Subcutaneous adipose tissue (tissue), 4 donors: ENCODE data around the gene A1BG. TPM values are rescaled to one million over a fixed set of nuclear protein-coding genes. Genes with fewer than 3 reads are reported as not detected.

Source experiments
- total RNA-seq, 4 donors: library from RNA; depleted of rRNA; stranded (reverse); fragments of >200 nt; gene quantifications; one replicate each; pipeline ENCODE4 v1.1.0, GENCODE V29; 2016
- TF ChIP-seq, protein P1 (sequence below): fragments of 450-650 bp; IDR thresholded peaks from one replicate; pipeline ENCODE4 v1.5.1; 2016; ENCODE audit warnings: low read depth, mild to moderate bottlenecking, control low read depth, antibody characterized with exemption, moderate library complexity

Gene A1BG
- total RNA-seq, 4 donors from 2014 or later, result 6.8 to 60.5 (median 11.8) TPM

GRCh38 chr19:58398087-58398486 lies 44.8 kb upstream of the A1BG start:
- TF ChIP-seq, protein P1, sequence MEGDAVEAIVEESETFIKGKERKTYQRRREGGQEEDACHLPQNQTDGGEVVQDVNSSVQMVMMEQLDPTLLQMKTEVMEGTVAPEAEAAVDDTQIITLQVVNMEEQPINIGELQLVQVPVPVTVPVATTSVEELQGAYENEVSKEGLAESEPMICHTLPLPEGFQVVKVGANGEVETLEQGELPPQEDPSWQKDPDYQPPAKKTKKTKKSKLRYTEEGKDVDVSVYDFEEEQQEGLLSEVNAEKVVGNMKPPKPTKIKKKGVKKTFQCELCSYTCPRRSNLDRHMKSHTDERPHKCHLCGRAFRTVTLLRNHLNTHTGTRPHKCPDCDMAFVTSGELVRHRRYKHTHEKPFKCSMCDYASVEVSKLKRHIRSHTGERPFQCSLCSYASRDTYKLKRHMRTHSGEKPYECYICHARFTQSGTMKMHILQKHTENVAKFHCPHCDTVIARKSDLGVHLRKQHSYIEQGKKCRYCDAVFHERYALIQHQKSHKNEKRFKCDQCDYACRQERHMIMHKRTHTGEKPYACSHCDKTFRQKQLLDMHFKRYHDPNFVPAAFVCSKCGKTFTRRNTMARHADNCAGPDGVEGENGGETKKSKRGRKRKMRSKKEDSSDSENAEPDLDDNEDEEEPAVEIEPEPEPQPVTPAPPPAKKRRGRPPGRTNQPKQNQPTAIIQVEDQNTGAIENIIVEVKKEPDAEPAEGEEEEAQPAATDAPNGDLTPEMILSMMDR, result no peak

DNA sequence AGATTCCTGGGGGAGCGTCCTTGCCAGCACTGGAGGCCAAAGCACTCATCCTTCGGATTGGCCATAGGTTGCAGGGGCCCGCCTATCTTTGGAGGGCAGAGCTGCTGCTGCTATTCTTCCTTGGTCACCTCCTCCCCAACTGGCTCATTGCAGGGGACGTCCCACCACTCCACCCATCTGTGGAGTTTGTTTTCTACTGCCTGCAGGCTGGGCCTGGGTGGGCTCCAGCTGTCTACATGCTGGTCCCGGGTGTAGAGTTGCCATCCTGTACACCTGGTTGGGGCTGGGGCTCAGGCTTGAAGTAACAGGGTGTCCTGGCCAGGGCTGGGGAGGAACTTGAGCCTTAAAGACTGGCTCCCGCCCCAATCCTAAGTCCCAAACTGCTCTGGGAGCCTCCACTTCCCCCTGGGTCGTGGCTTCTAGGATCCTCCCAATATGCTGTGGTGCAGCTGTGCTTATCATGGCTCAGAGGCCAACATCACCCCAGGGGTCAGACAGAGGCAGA lies 44.3 kb upstream of the A1BG start:
- TF ChIP-seq, protein P1, result no peak

DNA sequence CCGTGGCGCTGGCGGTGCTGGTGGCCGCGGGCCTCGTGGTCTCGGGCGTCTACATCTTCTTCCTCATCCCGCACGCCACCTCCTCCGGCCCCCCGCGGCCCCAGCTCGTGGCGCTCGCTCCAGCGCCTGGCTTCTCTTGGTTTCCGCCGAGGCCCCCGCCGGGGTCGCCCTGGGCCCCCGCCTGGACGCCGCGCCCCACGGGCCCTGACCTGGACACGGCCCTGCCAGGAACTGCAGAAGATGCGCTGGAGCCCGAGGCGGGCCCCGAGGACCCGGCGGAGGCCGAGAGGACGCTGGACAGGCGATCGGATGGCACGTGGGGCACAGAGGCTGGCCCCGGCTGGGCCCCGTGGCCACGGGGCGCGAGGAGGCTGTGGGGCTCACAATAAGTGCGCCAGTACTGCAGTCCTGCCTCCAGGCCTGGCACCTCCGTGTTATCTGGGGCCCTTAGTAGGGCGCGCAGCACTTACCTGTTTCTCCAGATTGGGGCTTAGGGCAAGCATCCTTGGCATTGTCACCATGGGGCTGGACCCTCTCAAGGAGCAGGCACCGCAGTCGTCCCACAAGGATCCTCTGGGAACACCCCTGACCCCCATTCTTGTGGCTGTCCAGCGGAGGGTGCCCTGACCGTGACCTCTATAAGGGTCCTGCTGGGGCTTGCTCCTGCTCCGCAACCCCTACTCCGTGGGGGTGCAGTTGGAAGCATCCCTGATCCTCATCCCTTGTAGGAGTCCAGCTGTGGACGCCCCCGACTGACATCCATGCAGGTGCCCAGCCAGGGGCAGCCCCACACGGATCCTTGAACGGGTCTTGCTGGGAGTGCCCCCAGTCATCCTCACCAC lies 43.6 kb upstream of the A1BG start:
- TF ChIP-seq, protein P1, result no peak

DNA sequence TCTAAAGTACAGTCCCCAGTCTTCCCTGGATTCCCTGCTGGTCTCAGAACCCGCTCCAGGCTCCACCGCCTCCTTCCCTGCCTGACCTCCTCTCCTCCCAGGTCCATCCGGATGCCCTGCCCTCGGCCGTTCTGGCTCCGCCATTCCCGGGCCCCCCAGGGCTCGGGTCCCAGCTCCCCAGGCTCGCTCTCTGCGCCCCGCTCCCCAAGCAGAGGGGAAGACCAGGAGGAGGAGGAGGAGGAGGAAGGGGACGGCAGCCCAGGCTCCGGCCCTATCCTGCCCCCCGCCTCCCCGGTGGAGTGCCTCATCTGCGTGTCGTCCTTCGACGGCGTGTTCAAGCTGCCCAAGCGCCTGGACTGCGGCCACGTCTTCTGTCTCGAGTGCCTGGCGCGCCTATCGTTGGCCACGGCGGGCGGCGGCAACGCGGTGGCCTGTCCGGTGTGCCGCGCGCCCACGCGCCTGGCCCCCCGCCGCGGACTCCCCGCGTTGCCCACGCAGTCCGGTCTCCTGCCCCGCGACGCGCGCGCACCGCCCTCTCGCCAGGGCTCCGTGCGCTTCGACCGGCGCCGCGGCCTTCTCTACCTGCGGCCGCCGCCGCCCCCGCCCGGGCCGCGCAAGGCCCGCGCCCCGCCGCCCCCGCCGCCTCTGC lies 42.8 kb upstream of the A1BG start:
- TF ChIP-seq, protein P1, result no peak

DNA sequence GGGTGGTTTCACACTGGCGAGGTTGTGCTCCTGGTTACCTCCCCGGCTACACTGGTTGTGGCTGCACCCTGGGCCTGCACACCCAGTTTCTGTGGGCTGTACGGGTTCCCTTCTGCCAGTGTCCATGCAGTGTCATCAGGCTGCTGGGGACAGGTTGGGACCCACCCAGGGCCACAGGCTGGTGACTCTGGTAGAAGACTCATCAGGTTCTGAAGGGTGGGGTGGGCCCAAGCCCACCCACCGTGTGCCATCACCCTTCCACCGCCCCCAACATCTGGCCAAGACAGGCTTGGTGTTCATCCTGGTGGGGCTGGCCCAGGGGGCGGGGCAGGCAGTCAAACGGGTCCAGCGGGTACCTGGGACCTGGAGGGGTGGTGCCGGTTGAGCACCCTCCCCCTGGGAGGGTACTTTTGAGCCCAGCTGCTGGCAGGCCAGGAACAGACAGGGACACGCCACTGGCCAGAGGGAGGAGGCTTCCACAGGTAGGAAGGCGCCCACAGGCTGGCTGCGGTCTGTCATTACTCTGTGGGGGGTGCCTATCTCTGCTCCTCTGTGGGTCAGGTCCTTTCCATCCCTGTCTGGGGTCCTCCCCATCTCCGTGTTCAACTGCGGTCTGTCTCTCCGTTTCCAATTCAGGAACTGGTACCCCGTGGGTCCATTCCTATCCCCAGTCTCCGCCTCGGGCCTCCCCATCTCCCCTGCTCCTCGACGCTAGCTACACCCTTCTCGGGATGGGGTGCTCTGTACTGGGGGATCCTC lies 42.1 kb upstream of the A1BG start, which contains the start of gene RNF225:
Gene RNF225 (plus strand): TSS at position 437 of the 759 bp plus-strand sequence. CDS start 434 bp downstream, outside the sequence.
- TF ChIP-seq, protein P1, result no peak

DNA sequence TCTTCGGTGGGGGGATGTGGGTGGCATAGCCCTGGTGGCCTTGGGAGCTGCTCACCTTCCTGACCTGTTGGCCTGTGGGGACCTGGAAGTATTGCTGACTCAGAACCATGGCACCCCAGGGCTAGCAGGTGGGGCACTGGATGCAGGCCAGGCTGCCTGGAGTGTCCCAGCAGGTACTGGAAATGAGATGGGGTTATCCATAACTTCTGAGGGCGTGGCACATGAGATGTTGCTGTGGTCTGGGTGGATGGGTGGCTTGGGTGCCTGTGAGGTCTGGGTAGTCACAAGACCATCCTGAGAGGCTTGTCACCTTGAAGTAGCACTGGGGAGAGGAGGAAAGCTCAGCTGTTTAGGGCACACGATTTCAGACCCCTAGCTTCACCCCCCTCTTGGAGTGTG lies 41.5 kb upstream of the A1BG start:
- TF ChIP-seq, protein P1, result no peak

DNA sequence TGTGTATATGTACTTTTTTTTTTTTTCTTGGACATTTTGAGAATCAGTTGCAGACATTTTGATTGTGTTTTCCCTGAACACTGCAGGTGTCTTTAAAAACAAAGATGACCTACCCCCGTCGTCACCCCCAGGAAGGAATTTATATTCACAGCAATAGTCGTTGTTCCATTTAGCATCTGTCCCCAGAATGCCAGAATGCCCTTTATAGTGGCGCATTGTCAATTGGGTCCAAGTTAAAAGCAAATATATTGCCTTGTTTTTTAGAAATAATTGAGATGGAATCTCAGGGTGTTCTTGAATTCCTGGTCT lies 40.4 kb upstream of the A1BG start:
- TF ChIP-seq, protein P1, result no peak
